GM19452 (cell line): Measurements from ENCODE around the gene CIAO3.
"Not testable (repeated sequence)": the region's sequence is repeated elsewhere in the genome, so short reads cannot be mapped to it uniquely, and the experiment has no call there.

Experiments used
- ATAC-seq: cut with Tn5 transposase; IDR thresholded peaks from one replicate; pipeline ENCODE4 v1.9.1; 2021; ENCODE audit not compliant: unreplicated experiment

The CIAO3 gene

GRCh38 chr16:776298-776697 is 35.5 kb upstream of the CIAO3 start:
- ATAC-seq, result not testable (repeated sequence)

GRCh38 chr16:775236-775796 is 34.5 kb upstream of the CIAO3 start:
- ATAC-seq, result no peak

DNA sequence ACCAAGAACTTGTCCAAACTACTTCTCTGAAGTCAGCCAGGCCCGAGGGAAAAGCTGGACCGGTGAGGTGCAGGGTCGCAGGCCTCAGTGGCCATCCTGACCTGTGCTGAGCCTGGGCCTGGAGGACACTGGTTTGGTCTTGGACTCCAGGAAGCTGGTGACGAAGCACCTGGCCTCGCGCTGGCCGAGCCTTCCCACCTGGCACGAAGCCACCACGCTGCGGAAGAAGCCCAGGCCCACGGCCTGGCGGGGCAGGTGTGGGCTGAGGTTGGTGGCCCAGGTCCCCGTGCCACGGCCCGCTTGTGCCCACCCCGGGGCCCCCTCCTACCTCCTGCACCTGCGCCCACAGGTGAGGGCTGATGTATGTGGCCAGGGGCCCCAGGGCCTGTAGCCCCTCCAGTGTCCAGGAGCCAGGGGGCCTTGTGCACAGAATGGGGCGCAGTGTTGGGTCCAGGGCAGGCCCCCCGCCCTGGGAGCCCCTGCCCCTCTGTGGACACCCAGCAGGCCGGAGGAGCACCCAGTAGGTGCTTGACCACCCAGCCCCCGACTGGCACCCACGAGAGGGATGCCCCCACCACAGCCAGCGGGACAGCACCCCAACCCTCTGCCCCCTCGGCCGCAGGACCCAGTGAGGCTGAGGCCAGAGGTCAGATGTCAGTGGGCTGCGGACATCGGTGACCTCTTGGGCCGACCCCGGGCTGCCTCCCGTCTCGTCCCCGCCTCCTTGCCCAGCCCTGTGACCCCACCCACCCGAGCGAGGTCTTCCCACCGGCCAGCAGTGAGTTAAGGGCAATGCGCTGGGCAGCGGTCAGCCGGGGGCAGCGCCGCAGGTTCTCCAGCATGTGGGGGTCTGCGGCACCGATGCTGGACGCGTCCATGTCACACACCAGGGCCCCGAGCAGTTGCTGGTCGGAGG is 33.5 kb upstream of the CIAO3 start:
- ATAC-seq, result no peak

GRCh38 chr16:772959-773358 is 32.2 kb upstream of the CIAO3 start:
- ATAC-seq, result no peak

GRCh38 chr16:770411-770810 is 29.6 kb upstream of the CIAO3 start:
- no peak for ATAC-seq

DNA sequence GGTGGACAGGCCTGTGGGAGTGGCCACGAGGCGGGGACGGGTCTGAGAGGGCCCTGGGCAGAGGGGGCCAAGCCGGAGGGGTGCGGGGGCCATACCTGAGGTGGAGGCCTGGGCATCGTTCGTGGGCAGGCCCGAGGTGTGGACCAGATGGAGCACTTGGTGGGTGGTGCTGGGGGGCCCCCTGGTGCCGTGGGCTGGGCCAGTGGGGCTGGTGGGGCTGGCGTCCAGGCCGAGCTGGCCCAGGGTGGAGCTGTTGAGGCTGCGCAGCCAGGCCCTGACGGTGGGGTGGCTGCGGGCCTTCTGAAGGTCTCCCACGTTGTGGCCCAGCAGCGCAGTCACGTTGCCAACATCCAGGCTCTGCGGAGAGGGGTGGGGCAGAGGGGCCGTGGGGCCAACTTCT is 29.1 kb upstream of the CIAO3 start:
- no peak for ATAC-seq

GRCh38 chr16:769184-769784 is 28.5 kb upstream of the CIAO3 start:
- ATAC-seq, result no peak

GRCh38 chr16:768428-768827 is 27.6 kb upstream of the CIAO3 start:
- ATAC-seq, result no peak

- no peak for ATAC-seq
Measured at GRCh38 chr16:767743-768235, 27.0 kb upstream of the CIAO3 start.

- no peak for ATAC-seq
Measured at GRCh38 chr16:766820-767640, 26.2 kb upstream of the CIAO3 start.

DNA sequence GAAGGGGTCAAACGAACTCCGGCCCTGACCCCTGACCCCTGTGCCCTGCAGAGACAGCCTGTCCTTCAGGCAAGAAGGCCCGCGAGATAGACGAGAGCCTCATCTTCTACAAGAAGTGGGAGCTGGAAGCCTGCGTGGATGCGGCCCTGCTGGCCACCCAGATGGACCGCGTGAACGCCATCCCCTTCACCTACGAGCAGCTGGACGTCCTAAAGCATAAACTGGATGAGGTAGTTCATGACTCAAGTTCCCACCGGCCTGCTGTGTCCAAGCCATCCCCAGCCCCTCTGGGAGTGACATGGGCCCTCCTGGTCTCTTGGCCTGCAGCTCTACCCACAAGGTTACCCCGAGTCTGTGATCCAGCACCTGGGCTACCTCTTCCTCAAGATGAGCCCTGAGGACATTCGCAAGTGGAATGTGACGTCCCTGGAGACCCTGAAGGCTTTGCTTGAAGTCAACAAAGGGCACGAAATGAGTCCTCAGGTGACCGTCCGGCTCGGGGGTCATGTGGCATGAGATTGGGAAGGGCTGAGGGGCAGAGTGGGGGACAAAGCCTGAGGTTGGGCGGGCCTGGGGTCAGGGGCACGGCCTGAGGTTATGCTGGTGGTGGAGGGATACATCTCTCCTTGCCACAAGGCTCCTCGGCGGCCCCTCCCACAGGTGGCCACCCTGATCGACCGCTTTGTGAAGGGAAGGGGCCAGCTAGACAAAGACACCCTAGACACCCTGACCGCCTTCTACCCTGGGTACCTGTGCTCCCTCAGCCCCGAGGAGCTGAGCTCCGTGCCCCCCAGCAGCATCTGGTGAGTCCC is 25.4 kb upstream of the CIAO3 start:
- ATAC-seq, result no peak

- ATAC-seq, result no peak
Measured at GRCh38 chr16:765488-765865, 24.7 kb upstream of the CIAO3 start.

DNA sequence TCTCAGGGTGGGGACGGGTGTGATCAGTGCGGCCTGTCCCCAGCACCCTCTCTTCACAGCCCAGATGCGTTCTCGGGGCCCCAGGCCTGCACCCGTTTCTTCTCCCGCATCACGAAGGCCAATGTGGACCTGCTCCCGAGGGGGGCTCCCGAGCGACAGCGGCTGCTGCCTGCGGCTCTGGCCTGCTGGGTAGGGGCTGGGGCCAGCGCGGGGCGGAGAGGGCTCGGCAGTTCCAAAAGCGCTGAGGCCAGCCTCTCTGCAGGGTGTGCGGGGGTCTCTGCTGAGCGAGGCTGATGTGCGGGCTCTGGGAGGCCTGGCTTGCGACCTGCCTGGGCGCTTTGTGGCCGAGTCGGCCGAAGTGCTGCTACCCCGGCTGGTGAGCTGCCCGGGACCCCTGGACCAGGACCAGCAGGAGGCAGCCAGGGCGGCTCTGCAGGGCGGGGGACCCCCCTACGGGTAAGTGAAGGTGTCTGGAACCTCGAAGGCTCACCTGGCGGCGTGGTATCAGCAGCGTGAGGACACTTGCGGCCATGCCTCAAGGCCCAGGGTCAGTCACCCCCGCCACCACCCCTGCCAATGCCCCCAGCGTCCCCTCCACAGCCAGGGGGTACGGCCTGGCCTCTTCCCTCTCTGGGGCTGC is 24.2 kb upstream of the CIAO3 start:
- ATAC-seq, result no peak

DNA sequence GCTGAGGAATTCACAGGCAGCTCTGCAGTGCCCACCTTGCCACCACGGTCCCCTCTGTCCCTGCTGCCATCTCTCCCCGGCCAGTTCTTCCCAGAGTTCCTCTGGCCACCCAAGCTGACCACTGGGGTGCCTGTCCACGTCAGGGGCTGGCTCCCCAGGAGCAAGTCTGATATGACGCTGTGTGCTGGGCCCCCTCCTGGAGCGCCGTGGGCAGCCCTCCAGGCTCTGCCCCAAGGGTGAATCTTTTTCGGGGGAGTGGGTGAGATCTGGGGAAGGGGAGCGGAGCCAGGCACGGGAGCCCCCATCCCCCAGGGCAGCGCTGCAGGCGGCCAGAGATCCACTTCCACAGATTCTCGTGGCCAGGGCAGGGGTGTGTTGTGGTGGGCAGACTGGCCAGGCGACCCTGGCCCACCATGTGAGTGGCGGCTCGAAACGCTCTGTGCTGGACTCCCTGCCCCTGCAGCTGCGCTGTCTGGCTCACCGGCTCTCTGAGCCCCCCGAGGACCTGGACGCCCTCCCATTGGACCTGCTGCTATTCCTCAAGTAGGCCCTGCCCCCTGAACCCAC is 23.5 kb upstream of the CIAO3 start:
- ATAC-seq, result no peak

DNA sequence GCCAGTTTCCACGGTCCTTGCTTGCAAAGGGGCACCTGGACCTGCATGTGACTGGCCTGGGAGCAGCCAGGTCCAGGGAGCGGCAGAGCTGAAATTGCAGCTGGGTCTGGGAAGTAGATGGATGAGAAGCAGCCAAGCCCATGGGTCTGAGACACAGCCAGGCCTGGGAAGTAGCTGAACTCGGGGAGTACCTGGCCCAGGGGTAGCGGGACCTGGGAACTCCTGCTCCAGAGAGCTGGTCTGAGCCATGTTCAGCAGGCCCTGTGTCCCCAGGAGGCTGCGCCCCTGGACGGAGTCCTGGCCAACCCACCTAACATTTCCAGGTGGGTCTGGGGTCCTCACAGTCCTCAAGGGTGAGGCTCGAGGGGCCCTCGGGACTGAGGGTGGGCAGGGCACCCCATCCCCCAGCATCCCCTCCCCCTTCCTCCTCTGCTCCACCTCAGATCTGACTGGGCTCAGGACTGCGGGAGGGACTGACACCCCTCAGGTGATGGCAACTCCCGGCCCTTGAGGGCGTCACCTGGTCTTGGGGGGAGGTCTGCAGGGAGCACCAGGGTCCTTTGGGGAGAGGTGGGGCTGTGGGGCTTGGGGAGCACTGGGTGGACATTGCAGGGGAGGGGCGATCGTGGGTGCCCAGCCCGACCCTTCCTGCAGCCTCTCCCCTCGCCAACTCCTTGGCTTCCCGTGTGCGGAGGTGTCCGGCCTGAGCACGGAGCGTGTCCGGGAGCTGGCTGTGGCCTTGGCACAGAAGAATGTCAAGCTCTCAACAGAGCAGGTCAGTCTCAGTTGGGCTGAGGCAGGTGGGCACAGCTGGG is 22.8 kb upstream of the CIAO3 start:
- no peak for ATAC-seq

DNA sequence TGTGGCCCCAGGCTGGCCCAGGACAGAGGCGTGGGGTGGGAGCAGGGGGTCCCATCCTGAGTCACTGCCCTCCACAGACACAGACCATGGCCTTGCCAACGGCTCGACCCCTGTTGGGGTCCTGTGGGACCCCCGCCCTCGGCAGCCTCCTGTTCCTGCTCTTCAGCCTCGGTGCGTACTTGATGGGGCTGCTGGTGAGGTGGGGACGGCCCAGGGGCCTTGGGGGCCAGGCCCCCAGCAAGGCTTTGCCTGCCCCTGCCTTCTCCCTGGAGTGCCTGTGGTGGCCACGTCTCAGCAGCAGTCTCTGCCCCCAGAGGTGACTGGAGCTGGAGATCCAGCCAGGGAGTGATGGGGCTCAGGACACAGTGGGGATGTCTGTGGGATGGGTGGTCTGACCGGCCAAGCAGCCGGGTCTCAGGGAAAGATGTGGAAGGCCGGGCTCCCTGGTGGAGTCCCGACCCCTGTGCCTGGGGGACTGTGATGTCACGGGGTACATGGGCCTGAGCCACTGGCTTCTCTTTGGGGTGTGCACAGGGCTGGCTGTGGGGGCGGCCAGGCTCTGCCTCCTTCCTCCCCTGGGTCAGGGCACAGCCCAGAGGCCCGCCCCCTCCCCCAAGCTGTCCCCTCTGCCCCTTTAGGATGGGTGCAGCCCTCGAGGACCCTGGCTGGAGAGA is 21.9 kb upstream of the CIAO3 start:
- no peak for ATAC-seq

GRCh38 chr16:761625-762513 is 21.1 kb upstream of the CIAO3 start:
- no peak for ATAC-seq
